CD4-positive, alpha-beta memory T cell (primary cell): ENCODE data around the gene CCIN. TPM values are rescaled to one million over a fixed set of nuclear protein-coding genes. Genes with fewer than 3 reads are reported as not detected.

ENCODE experiments used
- CTCF ChIA-PET: fragments of 350-600 bp; sonication (Branson Sonifier 250); formaldehyde crosslinking; loops from one replicate; lab custom pipeline; 2021; ENCODE audit warnings: inconsistent platforms; ENCODE audit not compliant: partially characterized antibody; lab: Charles Lee
- POLR2A ChIA-PET: fragments of 350-600 bp; sonication (Branson Sonifier 250); formaldehyde crosslinking; loops from one replicate; lab custom pipeline; 2021; ENCODE audit not compliant: partially characterized antibody; lab: Charles Lee
- DNase-seq, 5 donors: peaks; one replicate each; pipeline versions ENCODE4 v3.0.0 to v3.0.0-alpha.2; 2020 to 2022; ENCODE audit warnings: mixed read lengths in 1 of 5
- H3K27ac ChIP-seq: one replicate; pipeline ENCODE4 v1.7.0; 2013; ENCODE audit warnings: low read depth, low read length
- H3K27me3 ChIP-seq: 2 replicates; pipeline ENCODE4 v1.7.0; 2013; ENCODE audit warnings: mild to moderate bottlenecking, low read length, moderate library complexity; ENCODE audit not compliant: insufficient read depth
- H3K36me3 ChIP-seq: 2 replicates; pipeline ENCODE4 v1.7.0; 2013; ENCODE audit warnings: mild to moderate bottlenecking, low read length, moderate library complexity; ENCODE audit not compliant: insufficient read depth
- H3K4me1 ChIP-seq: 2 replicates; pipeline ENCODE4 v1.7.0; 2013; ENCODE audit warnings: mild to moderate bottlenecking, low read length, moderate library complexity; ENCODE audit not compliant: insufficient read depth
- H3K4me3 ChIP-seq, 2 donors: one replicate each; pipeline ENCODE4 v1.7.0; 2013; ENCODE audit warnings: low read length in 2 of 2, mild to moderate bottlenecking in 1 of 2
- H3K9me3 ChIP-seq, 2 donors: one replicate each; pipeline ENCODE4 v1.7.0; 2013; ENCODE audit warnings: low read length in 2 of 2, control low read depth in 1 of 2; ENCODE audit not compliant: control insufficient read depth in 1 of 2
- H3K27ac Mint-ChIP-seq, 7 donors: one replicate each; pipeline ENCODE4 v1.8.0; 2020 to 2021; ENCODE audit warnings: mixed read lengths in 7 of 7, mild to moderate bottlenecking in 6 of 7, inconsistent platforms in 3 of 7, moderate library complexity in 3 of 7
- H3K27me3 Mint-ChIP-seq, 2 donors: one replicate each; pipeline ENCODE4 v1.8.0; 2020 to 2021; ENCODE audit warnings: mixed read lengths in 2 of 2
- H3K36me3 Mint-ChIP-seq, 2 donors: one replicate each; pipeline ENCODE4 v1.8.0; 2020 to 2021; ENCODE audit warnings: mixed read lengths in 2 of 2, inconsistent platforms in 1 of 2, mild to moderate bottlenecking in 1 of 2
- H3K4me1 Mint-ChIP-seq, 4 donors: one replicate each; pipeline ENCODE4 v1.8.0; 2020 to 2021; ENCODE audit warnings: mixed read lengths in 4 of 4, mild to moderate bottlenecking in 1 of 4
- H3K4me3 Mint-ChIP-seq, 8 donors: one replicate each; pipeline ENCODE4 v1.8.0; 2020 to 2021; ENCODE audit warnings: mixed read lengths in 8 of 8, mild to moderate bottlenecking in 7 of 8, moderate library complexity in 6 of 8, inconsistent platforms in 3 of 8
- H3K9me3 Mint-ChIP-seq, 8 donors: one replicate each; pipeline ENCODE4 v1.8.0; 2020 to 2021; ENCODE audit warnings: mixed read lengths in 8 of 8, mild to moderate bottlenecking in 5 of 8, inconsistent platforms in 3 of 8, moderate library complexity in 1 of 8
- intact Hi-C: fragments of 100-400 bp; cut with micrococcal nuclease; formaldehyde crosslinking; loops from one replicate; pipeline ENCODE4 v1.15.1; 2023
- polyA plus RNA-seq, 2 donors: library from polyadenylated mRNA; unstranded; fragments of 300-500 nt; fragmentation: Illumina TruSeq; gene quantifications; one replicate each; pipeline ENCODE4 v1.2.3, GENCODE V29; 2021
- total RNA-seq, 2 experiments: library from RNA; stranded (reverse); gene quantifications; one replicate each; pipeline ENCODE4 v1.2.3, GENCODE V29; 2021

CCIN gene
- total RNA-seq (not detected), polyA plus RNA-seq (not detected)

GRCh38 chr9:36169166-36169565 is at the start of gene CCIN:
CCIN (plus strand) TSS chr9:36169388; CDS start chr9:36169503, 115 bp downstream.
- Mint-ChIP-seq H3K27me3 (no peaks in the 10 kb centered on the region), H3K4me3 (peak within 1 kb of the TSS in 2 of 8 donors; percentile 28 to 62), H3K4me1 (peaks cover 5 to 22% (median 9%) of the 10 kb centered on the region in 4 donors), H3K36me3 (no peaks in the 10 kb centered on the region), H3K27ac (peak within 1 kb of the TSS in 2 of 7 donors; percentile 22 to 62), H3K9me3 (no peaks in the 10 kb centered on the region)
- Histone ChIP-seq H3K4me3 (no peak within 1 kb of the TSS), H3K27me3 (no peaks in the 10 kb centered on the region), H3K27ac (no peak within 1 kb of the TSS), H3K4me1 (peaks cover 12% of the 10 kb centered on the region), H3K9me3 (no peaks in the 10 kb centered on the region), H3K36me3 (no peaks in the 10 kb centered on the region)
- POLR2A ChIA-PET, result interaction anchor here (0.6 to 5.5 kb wide), 2 partner anchors 21 to 68 kb away, joined by 3 to 44 read pairs; partner anchors contain the start of gene CLTA
- intact Hi-C loops, result loop anchor here (5.0 kb wide), 1 partner anchor 147 kb away; no protein-coding TSS in a partner anchor
- CTCF ChIA-PET, result interaction anchor here (1.1 to 20.1 kb wide), 7 partner anchors 9 to 67 kb away, joined by 3 to 648 read pairs (median 35); partner anchors contain the start of genes CLTA and GLIPR2
- DNase-seq, result no peak

GRCh38 chr9:36119476-36119875 is 49.7 kb upstream of the CCIN start:
- POLR2A ChIA-PET, result no interaction called here
- peaks cover 0 to 2% (median 0%) of the 10 kb centered on the region in 4 donors for H3K4me1 Mint-ChIP-seq
- intact Hi-C loops, result no loop called here

GRCh38 chr9:36120705-36121104 is 48.5 kb upstream of the CCIN start:
- no peak overlapping the region for H3K27ac Mint-ChIP-seq
- intact Hi-C loops, result no loop called here
- Histone ChIP-seq H3K36me3 (peaks cover 4% of the 10 kb centered on the region), H3K27me3 (no peaks in the 10 kb centered on the region), H3K9me3 (no peaks in the 10 kb centered on the region), H3K4me1 (peaks cover 9% of the 10 kb centered on the region), H3K4me3 (no peak overlapping the region), H3K27ac (no peak overlapping the region)
- no peaks in the 10 kb centered on the region for H3K27me3 Mint-ChIP-seq
- peaks cover 22 to 26% of the 10 kb centered on the region in 2 donors for H3K36me3 Mint-ChIP-seq
- H3K9me3 Mint-ChIP-seq, result no peaks in the 10 kb centered on the region
- CTCF ChIA-PET, result interaction anchor here (1.2 to 2.1 kb wide), 3 partner anchors 13 to 46 kb away, joined by 3 to 8 read pairs (median 3); no protein-coding TSS in a partner anchor
- no peak overlapping the region for H3K4me3 Mint-ChIP-seq
- DNase-seq, result no peak
- H3K4me1 Mint-ChIP-seq, result peaks cover 5 to 9% (median 8%) of the 10 kb centered on the region in 4 donors
- POLR2A ChIA-PET, result no interaction called here

More at GRCh38 chr9:36119476-36119875, 49.7 kb upstream of the CCIN start:
- Mint-ChIP-seq H3K36me3 (peaks cover 22 to 26% of the 10 kb centered on the region in 2 donors), H3K4me3 (no peak overlapping the region), H3K27me3 (no peaks in the 10 kb centered on the region), H3K9me3 (no peaks in the 10 kb centered on the region), H3K27ac (no peak overlapping the region)
- CTCF ChIA-PET, result interaction anchor here (1.3 to 8.0 kb wide), 2 partner anchors 16 to 47 kb away, joined by 3 to 65 read pairs; no protein-coding TSS in a partner anchor
- H3K27me3 ChIP-seq, result no peaks in the 10 kb centered on the region
- no peak overlapping the region for H3K4me3 ChIP-seq
- H3K4me1 ChIP-seq, result no peaks in the 10 kb centered on the region
- DNase-seq, result no peak
- H3K9me3 ChIP-seq, result no peaks in the 10 kb centered on the region
- no peak overlapping the region for H3K27ac ChIP-seq
- H3K36me3 ChIP-seq, result peaks cover 4% of the 10 kb centered on the region

GRCh38 chr9:36121971-36122370 is 47.2 kb upstream of the CCIN start:
- no peak overlapping the region for H3K4me3 Mint-ChIP-seq
- Histone ChIP-seq H3K27ac (no peak overlapping the region), H3K9me3 (no peaks in the 10 kb centered on the region), H3K4me1 (peaks cover 18% of the 10 kb centered on the region), H3K36me3 (peaks cover 4% of the 10 kb centered on the region), H3K27me3 (no peaks in the 10 kb centered on the region), H3K4me3 (no peak overlapping the region)
- H3K4me1 Mint-ChIP-seq, result peaks cover 6 to 19% (median 14%) of the 10 kb centered on the region in 4 donors
- no peaks in the 10 kb centered on the region for H3K27me3 Mint-ChIP-seq
- no peak for DNase-seq
- H3K9me3 Mint-ChIP-seq, result no peaks in the 10 kb centered on the region
- H3K27ac Mint-ChIP-seq, result peak overlapping the region in 2 of 7 donors; percentile 15 to 35
- peaks cover 16 to 26% of the 10 kb centered on the region in 2 donors for H3K36me3 Mint-ChIP-seq
- ChIA-PET CTCF (interaction anchor here (0.6 to 2.1 kb wide), 4 partner anchors 11 to 167 kb away, joined by 3 to 8 read pairs (median 3); no protein-coding TSS in a partner anchor), POLR2A (no interaction called here)
- intact Hi-C loops, result no loop called here

- Histone ChIP-seq H3K27ac (no peak overlapping the region), H3K4me1 (peaks cover 33% of the 10 kb centered on the region), H3K4me3 (no peak overlapping the region), H3K27me3 (no peaks in the 10 kb centered on the region), H3K9me3 (no peaks in the 10 kb centered on the region), H3K36me3 (peaks cover 4% of the 10 kb centered on the region)
- CTCF ChIA-PET, result interaction anchor here (0.9 to 3.8 kb wide), 2 partner anchors 22 to 43 kb away, joined by 4 to 35 read pairs; no protein-coding TSS in a partner anchor
- H3K27ac Mint-ChIP-seq, result no peak overlapping the region
- intact Hi-C loops, result no loop called here
- H3K36me3 Mint-ChIP-seq, result peaks cover 12 to 23% of the 10 kb centered on the region in 2 donors
- H3K4me3 Mint-ChIP-seq, result no peak overlapping the region
- DNase-seq, result no peak
- H3K27me3 Mint-ChIP-seq, result no peaks in the 10 kb centered on the region
- peaks cover 0 to 1% (median 0%) of the 10 kb centered on the region in 8 donors for H3K9me3 Mint-ChIP-seq
- POLR2A ChIA-PET, result no interaction called here
- H3K4me1 Mint-ChIP-seq, result peaks cover 16 to 34% (median 27%) of the 10 kb centered on the region in 4 donors
These were observed 45.7 kb upstream of the CCIN start for GRCh38 chr9:36123515-36123914.

GRCh38 chr9:36125062-36125855 is 43.9 kb upstream of the CCIN start:
- Mint-ChIP-seq H3K27ac (peak overlapping the region in 5 of 7 donors; percentile 45 to 70 (median 61)), H3K4me1 (peaks cover 16 to 35% (median 27%) of the 10 kb centered on the region in 4 donors), H3K36me3 (peaks cover 12 to 19% of the 10 kb centered on the region in 2 donors), H3K27me3 (no peaks in the 10 kb centered on the region), H3K4me3 (no peak overlapping the region), H3K9me3 (peaks cover 0 to 1% (median 0%) of the 10 kb centered on the region in 8 donors)
- Histone ChIP-seq H3K4me1 (peaks cover 33% of the 10 kb centered on the region), H3K9me3 (no peaks in the 10 kb centered on the region), H3K27me3 (no peaks in the 10 kb centered on the region), H3K4me3 (no peak overlapping the region), H3K36me3 (peaks cover 4% of the 10 kb centered on the region), H3K27ac (no peak overlapping the region)
- intact Hi-C loops, result no loop called here
- ChIA-PET POLR2A (interaction anchor here (1.2 to 1.8 kb wide), 4 partner anchors 10 to 66 kb away, joined by 3 to 5 read pairs (median 4); partner anchors contain the start of genes CLTA and GLIPR2), CTCF (interaction anchor here (0.8 to 3.8 kb wide), 5 partner anchors 12 to 44 kb away, joined by 3 to 35 read pairs (median 4); partner anchors contain the start of genes CCIN and GLIPR2)
- no peak for DNase-seq
